LoVo (cell line): ENCODE measurements around the gene ITGA4.

Experiments used
- DNase-seq: peaks from one replicate; pipeline ENCODE4 v3.0.0-alpha.2; 2016; ENCODE audit warnings: low spot score

ITGA4 gene

DNA sequence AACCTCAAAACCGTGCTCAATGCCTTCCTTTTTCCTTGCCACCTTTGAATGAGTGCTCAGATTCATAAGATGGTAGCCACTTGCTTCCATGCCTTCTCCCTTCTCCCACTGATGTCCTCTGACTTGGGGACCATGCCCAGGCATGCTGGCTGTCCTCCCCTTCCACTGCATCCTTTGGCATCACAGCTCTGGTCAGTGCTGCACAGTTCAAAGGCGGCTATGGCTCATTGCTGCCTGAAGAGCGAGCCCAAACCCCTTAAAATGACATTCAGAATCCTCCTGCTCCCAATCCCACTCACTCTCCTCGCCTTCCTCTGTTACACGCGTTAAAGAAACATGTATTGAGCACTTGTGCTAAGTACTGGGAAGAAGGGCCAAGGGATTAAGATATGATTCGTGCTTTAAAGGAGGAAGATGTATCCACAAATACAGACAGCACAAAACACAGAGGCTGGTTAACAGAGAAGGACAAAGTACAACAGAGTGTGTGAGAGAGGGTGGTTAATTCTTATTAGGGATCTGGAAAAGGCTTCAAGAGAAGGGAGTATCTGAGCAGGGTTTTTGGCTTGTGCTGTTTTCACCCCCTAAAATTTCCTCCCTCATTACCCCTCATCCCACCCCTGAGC lies 118.0 kb downstream of the ITGA4 start:
- DNase-seq = no peak

DNA sequence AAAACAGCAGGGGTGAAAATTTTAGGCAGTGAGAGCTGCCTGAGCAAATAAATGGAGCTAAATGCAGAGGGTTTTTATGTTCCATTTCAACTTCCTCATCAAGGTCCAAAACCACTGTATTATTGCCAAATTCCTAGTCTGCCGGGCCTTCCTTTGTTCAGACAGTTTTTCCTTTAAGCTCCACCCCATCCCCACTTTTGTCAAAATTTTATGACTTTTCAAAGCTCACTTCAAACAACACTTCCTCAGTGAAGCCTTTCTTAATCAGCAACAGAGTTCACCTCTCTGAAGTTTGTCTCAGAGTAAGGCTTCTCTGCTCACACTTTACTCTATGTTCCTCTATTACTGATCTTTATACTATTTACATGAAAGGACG lies 118.5 kb downstream of the ITGA4 start:
- DNase-seq = no peak

DNA sequence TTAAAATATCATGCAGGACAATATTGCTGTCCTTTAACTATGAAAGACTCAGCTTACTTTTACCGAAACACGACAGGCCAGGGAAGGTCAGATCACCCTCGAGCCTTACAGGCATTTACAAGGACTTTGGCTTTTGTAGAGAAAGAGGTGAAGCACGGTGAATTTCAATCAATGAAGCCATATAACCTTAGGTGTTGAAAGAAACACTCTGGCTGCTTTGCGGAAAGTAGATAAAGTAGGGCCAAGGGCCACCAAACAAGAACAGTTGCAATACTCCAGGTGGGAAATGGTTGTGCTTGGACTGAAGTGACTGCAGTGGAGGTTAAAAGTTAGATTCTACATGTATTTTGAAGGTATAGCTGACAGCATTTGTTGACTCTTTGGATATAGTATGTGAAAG lies 119.2 kb downstream of the ITGA4 start:
- no peak for DNase-seq

DNA sequence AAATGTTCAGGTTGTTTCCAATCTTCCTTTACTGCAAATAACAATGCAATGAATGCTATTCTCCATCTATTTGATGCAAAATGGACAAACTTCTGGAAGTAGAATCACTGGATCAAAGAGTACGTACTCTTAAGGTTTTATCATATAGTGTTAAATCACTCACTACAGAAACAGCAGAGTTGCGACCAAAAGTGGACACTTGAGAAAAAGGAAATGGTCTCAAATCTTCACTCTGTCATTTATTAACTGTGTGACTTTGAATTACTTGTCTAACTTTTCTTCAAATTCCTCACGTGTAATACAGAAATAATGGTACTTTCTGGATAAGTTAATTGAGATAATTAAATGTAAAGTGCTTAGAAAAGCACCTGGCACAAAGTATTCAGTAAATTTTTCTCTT lies 121.6 kb downstream of the ITGA4 start:
- DNase-seq = no peak

DNA sequence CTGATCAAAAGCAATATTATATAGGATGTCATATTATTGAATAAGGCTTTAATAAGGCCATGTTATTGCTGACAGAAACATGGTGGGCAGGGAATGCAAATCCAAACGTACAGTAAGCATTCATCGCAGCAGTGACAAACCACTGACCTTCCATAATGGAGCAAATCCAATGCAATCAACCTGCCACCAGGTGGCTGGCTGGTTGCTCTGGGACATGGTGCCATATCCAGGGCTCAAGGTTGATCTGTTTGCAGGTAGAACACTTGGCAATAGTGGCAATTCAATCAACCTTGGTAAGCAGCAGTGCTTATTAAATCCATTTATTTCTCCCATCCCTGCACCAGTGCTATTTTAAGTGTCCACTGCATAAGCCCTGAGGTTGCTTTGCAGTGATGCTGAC lies 124.3 kb downstream of the ITGA4 start:
- DNase-seq = no peak

DNA sequence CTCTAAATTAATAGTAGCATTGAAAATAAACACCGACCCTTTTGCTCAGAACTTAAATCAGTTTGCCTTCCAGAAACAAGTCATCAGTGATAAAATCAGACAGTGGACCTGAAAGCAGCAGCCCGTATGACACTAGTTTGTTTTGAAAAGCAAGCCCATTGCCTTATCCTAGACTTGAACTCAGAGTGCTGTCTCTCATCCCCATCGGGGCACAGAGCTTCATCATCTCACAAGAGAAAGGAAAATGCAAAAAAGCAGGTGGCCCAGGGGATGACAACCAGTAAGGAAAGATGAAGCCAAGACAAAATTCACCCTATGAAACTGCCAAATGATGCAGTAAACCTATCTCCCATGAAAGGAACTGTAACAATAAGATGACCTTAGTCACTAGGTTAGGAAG lies 128.5 kb downstream of the ITGA4 start:
- no peak for DNase-seq
